PC-3 (cell line): ENCODE data around the gene SULT1B1. TPM values are rescaled to one million over a fixed set of nuclear protein-coding genes. Genes with fewer than 3 reads are reported as not detected.

ENCODE experiments used
- ATAC-seq: fragments of 200-7000 bp; cut with Tn5 transposase; 2 replicates; pipeline ENCODE4 v1.9.1; 2020; ENCODE audit warnings: mild to moderate bottlenecking, moderate library complexity
- BruUV-seq: library from RNA; stranded (reverse); fragments of 400-500 nt; replicated peaks from 2 replicates; lab custom pipeline; 2021; lab: Mats Ljungman, UMichigan
- CTCF ChIA-PET: fragments of 300-600 bp; sonication (Branson Sonifier 250); formaldehyde crosslinking; loops from one replicate; lab custom pipeline; 2022; ENCODE audit warnings: antibody characterized with exemption; lab: Charles Lee
- POLR2A ChIA-PET: fragments of 300-600 bp; sonication (Branson Sonifier 250); formaldehyde crosslinking; loops from one replicate; lab custom pipeline; 2022; ENCODE audit warnings: antibody characterized with exemption; ENCODE audit not compliant: unreplicated experiment; lab: Charles Lee
- DNase-seq: peaks from one replicate; pipeline ENCODE4 v3.0.0-alpha.2; 2015
- H2AFZ ChIP-seq: fragments of 300-600 bp; sonication (generic); 2 replicates; pipeline ENCODE4 v1.6.0; 2016; ENCODE audit warnings: antibody characterized with exemption, low read length
- H3F3A ChIP-seq: fragments of 300-600 bp; sonication (generic); one replicate; pipeline ENCODE4 v1.6.0; 2017; ENCODE audit warnings: antibody characterized with exemption, low read length, control low read depth, mild to moderate bottlenecking; ENCODE audit not compliant: unreplicated experiment
- H3K27ac ChIP-seq: fragments of 300-600 bp; sonication (generic); 2 replicates; pipeline ENCODE4 v1.5.1; 2016; ENCODE audit warnings: mild to moderate bottlenecking, low read length
- H3K27me3 ChIP-seq: fragments of 300-600 bp; sonication (generic); 2 replicates; pipeline ENCODE4 v1.6.1; 2016; ENCODE audit warnings: low read length, mixed read lengths
- H3K36me3 ChIP-seq: fragments of 300-600 bp; sonication (generic); 2 replicates; pipeline ENCODE4 v1.6.1; 2016; ENCODE audit warnings: low read depth, mixed run types, low read length, mixed read lengths
- H3K4me1 ChIP-seq: fragments of 300-600 bp; sonication (generic); 2 replicates; pipeline ENCODE4 v1.5.1; 2016; ENCODE audit warnings: low read length; ENCODE audit not compliant: insufficient read depth
- H3K4me2 ChIP-seq: fragments of 300-600 bp; sonication (generic); 2 replicates; pipeline ENCODE4 v1.6.0; 2016; ENCODE audit warnings: low read length
- H3K4me3 ChIP-seq: fragments of 300-600 bp; sonication (generic); 2 replicates; pipeline ENCODE4 v1.5.1; 2016; ENCODE audit warnings: mild to moderate bottlenecking, low read length, mixed read lengths
- H3K79me2 ChIP-seq: fragments of 300-600 bp; sonication (generic); 2 replicates; pipeline ENCODE4 v1.6.1; 2017; ENCODE audit warnings: low read length, mixed read lengths
- H3K9ac ChIP-seq: fragments of 300-600 bp; sonication (generic); 2 replicates; pipeline ENCODE4 v1.6.0; 2016; ENCODE audit warnings: mild to moderate bottlenecking, low read length
- H3K9me2 ChIP-seq: fragments of 300-600 bp; sonication (generic); replicated peaks from 2 replicates; pipeline ENCODE4 v1.6.1; 2016; ENCODE audit warnings: mixed run types, low read length, mixed read lengths
- H3K9me3 ChIP-seq: fragments of 300-600 bp; sonication (generic); 2 replicates; pipeline ENCODE4 v1.6.1; 2016; ENCODE audit warnings: low read length, mixed read lengths
- H4K20me1 ChIP-seq: fragments of 300-600 bp; sonication (generic); 2 replicates; pipeline ENCODE4 v1.6.1; 2016; ENCODE audit warnings: low read length, mixed read lengths
- CTCF ChIP-seq: fragments of 300-600 bp; sonication (generic); conservative IDR thresholded peaks from 2 replicates; pipeline ENCODE4 v1.5.1; 2017; ENCODE audit warnings: antibody characterized with exemption, low read depth, mild to moderate bottlenecking, low read length
- EZH2 ChIP-seq: fragments of 300-600 bp; sonication (generic); IDR thresholded peaks from one replicate; pipeline ENCODE4 v1.6.1; 2017; ENCODE audit warnings: antibody characterized with exemption, mild to moderate bottlenecking, low read length; ENCODE audit not compliant: unreplicated experiment
- EZH2phosphoT487 ChIP-seq: fragments of 300-600 bp; sonication (generic); IDR thresholded peaks from 2 replicates; pipeline ENCODE4 v1.6.1; 2018; ENCODE audit warnings: mild to moderate bottlenecking, antibody characterized with exemption, low read length, borderline replicate concordance
- intact Hi-C: fragments of 100-400 bp; cut with micrococcal nuclease; formaldehyde crosslinking; loops from 2 replicates; pipeline ENCODE4 v1.9.0; 2023
- total RNA-seq: library from RNA; depleted of rRNA; stranded (reverse); fragments of >200 nt; gene quantifications from 2 replicates; pipeline ENCODE4 v1.2.3, GENCODE V29; 2014

Gene SULT1B1
- total RNA-seq, 1 experiment from 2014 or later, result 0.04 TPM

- H3K9ac ChIP-seq, result no peak overlapping the region
- H3K9me2 ChIP-seq, result no peaks in the 10 kb centered on the region
- no peak overlapping the region for H3K4me3 ChIP-seq
- intact Hi-C loops, result no loop called here
- CTCF ChIA-PET, result no interaction called here
- H3K4me2 ChIP-seq, result no peak overlapping the region
- H3K4me1 ChIP-seq, result peaks cover 6% of the 10 kb centered on the region; the same call in 1 of the 2 replicates
- ATAC-seq (no peak), DNase-seq (no peak)
- POLR2A ChIA-PET, result no interaction called here
- H4K20me1 ChIP-seq, result no peaks in the 10 kb centered on the region
- H3K27me3 ChIP-seq, result no peaks in the 10 kb centered on the region
- H3F3A ChIP-seq, result no peaks in the 10 kb centered on the region
- H3K27ac ChIP-seq, result no peak overlapping the region
- H3K9me3 ChIP-seq, result no peaks in the 10 kb centered on the region
- no peak for TF ChIP-seq CTCF
- no peak for TF ChIP-seq EZH2phosphoT487
- TF ChIP-seq EZH2, result no peak
- H3K79me2 ChIP-seq, result no peaks in the 10 kb centered on the region
- no peak overlapping the region for H2AFZ ChIP-seq
- BruUV-seq, result no TSS peak
- H3K36me3 ChIP-seq, result no peaks in the 10 kb centered on the region
Observed at GRCh38 chr4:69731847-69732246, 28.6 kb downstream of the SULT1B1 start.

GRCh38 chr4:69731241-69731640 is 29.2 kb downstream of the SULT1B1 start:
- H3K27me3 ChIP-seq, result no peaks in the 10 kb centered on the region
- BruUV-seq, result no TSS peak
- H3K79me2 ChIP-seq, result no peaks in the 10 kb centered on the region
- H3K9ac ChIP-seq, result no peak overlapping the region
- H3F3A ChIP-seq, result no peaks in the 10 kb centered on the region
- POLR2A ChIA-PET, result no interaction called here
- H3K4me2 ChIP-seq, result no peak overlapping the region
- intact Hi-C loops, result no loop called here
- ATAC-seq (no peak), DNase-seq (no peak)
- no peak overlapping the region for H2AFZ ChIP-seq
- H3K4me3 ChIP-seq, result no peak overlapping the region
- no peak for TF ChIP-seq CTCF
- TF ChIP-seq EZH2phosphoT487, result no peak
- TF ChIP-seq EZH2, result no peak
- H3K9me2 ChIP-seq, result no peaks in the 10 kb centered on the region
- H3K4me1 ChIP-seq, result peaks cover 6% of the 10 kb centered on the region; the same call in 1 of the 2 replicates
- H3K36me3 ChIP-seq, result no peaks in the 10 kb centered on the region
- H4K20me1 ChIP-seq, result no peaks in the 10 kb centered on the region
- H3K27ac ChIP-seq, result no peak overlapping the region
- CTCF ChIA-PET, result no interaction called here
- H3K9me3 ChIP-seq, result no peaks in the 10 kb centered on the region

GRCh38 chr4:69730002-69730401 is 30.4 kb downstream of the SULT1B1 start:
- Histone ChIP-seq H3K27me3 (no peaks in the 10 kb centered on the region), H3K27ac (no peak overlapping the region), H3K4me1 (0 out of 2 replicates have a peak, but pooled peaks cover under 1% of the 10 kb centered on the region), H2AFZ (no peak overlapping the region), H3K4me2 (no peak overlapping the region), H3K9me3 (no peaks in the 10 kb centered on the region), H3K4me3 (no peak overlapping the region), H3K79me2 (no peaks in the 10 kb centered on the region), H3K9me2 (no peaks in the 10 kb centered on the region), H3F3A (no peaks in the 10 kb centered on the region), H3K36me3 (no peaks in the 10 kb centered on the region), H3K9ac (no peak overlapping the region), H4K20me1 (no peaks in the 10 kb centered on the region)
- TF ChIP-seq EZH2phosphoT487 (no peak), EZH2 (no peak), CTCF (no peak)
- DNase-seq (peak; percentile 23), ATAC-seq (no peak)
- intact Hi-C loops, result no loop called here
- BruUV-seq, result no TSS peak
- ChIA-PET POLR2A (no interaction called here), CTCF (no interaction called here)
